ENCODE data around the gene SERP2.
A peak's percentile ranks its signal among the peaks of the same experiment; 100 is the strongest.

Gene SERP2

GRCh38 chr13:44359983-44360375 lies 13.6 kb upstream of the SERP2 start:
- no peak for DNase-seq

GRCh38 chr13:44362394-44363040 lies 11.1 kb upstream of the SERP2 start:
- no peak for DNase-seq

- DNase-seq: no peak
These were observed 9.8 kb upstream of the SERP2 start for GRCh38 chr13:44363631-44364344.

GRCh38 chr13:44364345-44365000 lies 9.2 kb upstream of the SERP2 start:
- no peak for DNase-seq

- DNase-seq: no peak
These were observed 8.6 kb upstream of the SERP2 start for GRCh38 chr13:44365008-44365407.

- DNase-seq: no peak
These were observed 7.7 kb upstream of the SERP2 start for GRCh38 chr13:44365899-44366298.

GRCh38 chr13:44368062-44368591 lies 5.5 kb upstream of the SERP2 start:
- no peak for DNase-seq

- no peak for DNase-seq
These were observed 4.8 kb upstream of the SERP2 start for GRCh38 chr13:44368599-44369368.

- no peak for DNase-seq
These were observed 2.2 kb upstream of the SERP2 start for GRCh38 chr13:44371421-44371820.

- peak; percentile 27 for DNase-seq
These were observed 400 bp upstream of the SERP2 start for GRCh38 chr13:44373247-44373600.

GRCh38 chr13:44374348-44374712 lies 706 bp downstream of the SERP2 start:
- DNase-seq: no peak

- no peak for DNase-seq
These were observed 4.7 kb downstream of the SERP2 start for GRCh38 chr13:44378277-44378676.

GRCh38 chr13:44379885-44380284 lies 6.3 kb downstream of the SERP2 start:
- no peak for DNase-seq

- no peak for DNase-seq
These were observed 7.0 kb downstream of the SERP2 start for GRCh38 chr13:44380404-44381165.

- no peak for DNase-seq
These were observed 9.1 kb downstream of the SERP2 start for GRCh38 chr13:44382635-44383145.

GRCh38 chr13:44383945-44384344 lies 10.3 kb downstream of the SERP2 start:
- no peak for DNase-seq

- no peak for DNase-seq
These were observed 11.2 kb downstream of the SERP2 start for GRCh38 chr13:44384778-44385177.

- DNase-seq: no peak
These were observed 11.8 kb downstream of the SERP2 start for GRCh38 chr13:44385401-44385800.

GRCh38 chr13:44385847-44386246 lies 12.2 kb downstream of the SERP2 start:
- DNase-seq: no peak

GRCh38 chr13:44386913-44387556 lies 13.4 kb downstream of the SERP2 start:
- DNase-seq: no peak

- DNase-seq: no peak
These were observed 14.9 kb downstream of the SERP2 start for GRCh38 chr13:44388427-44389059.
